ENCODE results near the gene PRODH2.
"Not testable (repeated sequence)": the region's sequence is repeated elsewhere in the genome, so short reads cannot be mapped to it uniquely, and the experiment has no call there.

PRODH2 gene

GRCh38 chr19:35775298-35776101, 37.1 kb downstream of the PRODH2 start, which contains the start of gene ARHGAP33:
TSS of gene ARHGAP33 (plus strand) at chr19:35775564. CDS start at chr19:35775659, 95 bp downstream.
- DNase-seq (ENCODE audit: low read depth) = peak; percentile 98
- no peak for TF ChIP-seq CTCF (IDR thresholded peaks at IDR 0.05; ENCODE audit: insufficient read depth, low read depth, low read length, missing control alignments)
- H3K4me3 ChIP-seq (ENCODE audit: low read depth, low read length) = peak within 1 kb of the TSS; percentile 60

DNA sequence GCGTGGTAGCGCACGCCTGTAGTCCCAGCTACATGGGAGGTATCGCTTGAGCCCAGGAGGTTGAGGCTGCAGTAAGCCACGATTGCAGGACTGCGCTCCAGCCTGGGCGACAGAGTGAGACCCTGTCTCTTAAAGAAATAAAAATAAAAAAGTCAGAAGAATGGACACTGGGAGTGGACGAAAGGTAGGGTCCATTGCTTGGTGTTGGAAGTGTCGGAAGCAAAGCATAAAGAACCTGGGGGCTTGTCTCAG, 37.7 kb downstream of the PRODH2 start:
- peak overlapping the region; percentile 32 for H3K4me3 ChIP-seq (ENCODE audit: low read depth, low read length)
- no peak for DNase-seq (ENCODE audit: low read depth)
- TF ChIP-seq CTCF (IDR thresholded peaks at IDR 0.05; ENCODE audit: insufficient read depth, low read depth, low read length, missing control alignments) = no peak

DNA sequence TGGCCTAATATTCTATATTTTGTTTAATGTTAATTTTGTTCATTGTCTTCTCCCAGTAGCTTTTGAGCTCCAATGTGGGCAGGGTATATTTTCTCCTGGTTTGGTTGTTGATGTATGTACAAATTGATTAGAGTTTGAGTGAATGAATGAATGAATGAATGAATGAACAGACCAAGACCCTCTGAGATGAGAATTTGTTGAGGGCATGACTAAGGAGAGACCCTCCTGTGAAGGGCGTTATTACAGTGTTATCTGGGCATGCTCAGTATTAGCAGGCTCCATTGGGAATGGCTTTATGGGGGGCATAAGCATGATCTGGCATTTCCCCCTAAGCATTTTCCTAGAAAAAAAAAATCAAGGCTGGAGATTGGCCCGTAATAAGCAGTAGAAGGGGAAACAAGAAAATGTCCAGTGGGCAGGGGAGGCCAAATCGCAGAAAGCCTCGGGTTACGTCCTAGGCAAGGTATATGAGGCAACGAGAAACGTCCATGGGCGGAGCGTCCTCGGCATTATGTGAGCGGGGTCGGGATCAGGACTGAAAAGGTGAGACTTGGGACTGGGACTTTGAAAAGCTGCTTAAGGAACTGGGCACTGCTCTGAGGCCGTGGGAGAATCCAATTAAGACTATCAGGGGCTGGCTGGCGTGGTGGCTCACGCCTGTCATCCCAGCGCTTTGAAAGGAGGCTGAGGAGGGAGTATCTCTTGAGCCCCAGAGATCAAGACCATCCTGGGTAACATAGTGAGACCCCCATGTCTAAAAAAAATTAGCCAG, 38.2 kb downstream of the PRODH2 start:
- no peak for DNase-seq (ENCODE audit: low read depth)
- peak overlapping the region; percentile 32; the same call in 1 of the 2 replicates for H3K4me3 ChIP-seq (ENCODE audit: low read depth, low read length)
- TF ChIP-seq CTCF (IDR thresholded peaks at IDR 0.05; ENCODE audit: insufficient read depth, low read depth, low read length, missing control alignments) = no peak

DNA sequence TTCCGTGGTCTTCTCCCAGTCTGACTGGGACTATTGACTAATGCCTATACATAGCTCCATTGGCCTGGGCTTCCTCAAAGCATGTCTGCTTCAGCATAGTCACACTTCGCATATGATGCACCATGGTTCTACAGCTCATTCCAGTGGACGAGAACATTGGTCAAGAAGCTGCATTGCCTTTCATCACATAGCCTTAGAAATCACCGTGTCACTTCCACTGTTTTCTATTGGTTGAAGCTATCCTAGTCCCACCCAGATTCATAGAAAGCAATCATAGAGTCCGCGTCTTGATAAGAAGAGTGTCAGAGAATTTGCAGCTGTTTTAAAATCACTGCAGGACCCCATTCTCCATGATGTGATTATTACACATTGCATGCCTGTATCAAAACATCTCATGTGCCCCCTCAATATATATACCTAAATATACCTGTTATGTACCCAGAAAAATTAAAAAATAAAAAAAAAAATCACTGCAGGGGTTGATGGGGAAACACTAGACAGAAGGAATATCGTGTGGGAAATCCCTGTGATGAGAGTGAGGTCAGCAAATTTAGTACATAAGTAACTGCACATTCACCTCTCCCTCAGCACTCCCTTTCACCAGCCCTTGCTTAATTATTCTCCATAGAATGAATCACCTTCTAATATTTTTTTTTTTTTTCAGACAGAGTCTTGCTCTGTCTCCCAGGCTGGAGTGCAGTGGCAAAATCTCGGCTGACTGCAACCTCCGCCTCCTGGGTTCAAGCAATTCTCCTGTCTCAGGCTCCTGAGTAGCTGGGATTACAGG, 39.4 kb downstream of the PRODH2 start:
- no peak for DNase-seq (ENCODE audit: low read depth)
- no peak overlapping the region for H3K4me3 ChIP-seq (ENCODE audit: low read depth, low read length)
- no peak for TF ChIP-seq CTCF (IDR thresholded peaks at IDR 0.05; ENCODE audit: insufficient read depth, low read depth, low read length, missing control alignments)

DNA sequence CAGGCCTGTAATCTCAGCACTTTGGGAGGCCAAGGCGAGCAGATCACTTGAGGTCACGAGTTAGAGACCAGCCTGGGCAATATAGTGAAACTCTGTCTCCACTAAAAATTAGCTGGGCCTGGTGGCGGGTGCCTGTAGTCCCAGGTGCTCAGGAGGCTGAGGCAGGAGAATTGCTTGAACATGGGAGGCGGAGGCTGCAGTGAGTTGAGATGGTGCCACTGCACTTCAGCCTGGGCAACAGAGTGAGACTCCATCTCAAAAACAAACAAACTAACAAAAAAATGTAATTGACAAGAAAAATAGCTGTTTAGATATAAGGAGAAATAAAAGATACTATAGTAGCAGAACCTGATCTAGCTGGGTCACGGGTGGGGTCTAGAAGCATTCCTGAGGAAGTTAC, 40.3 kb downstream of the PRODH2 start:
- not testable (repeated sequence) for DNase-seq (ENCODE audit: low read depth); H3K4me3 ChIP-seq (ENCODE audit: low read depth, low read length)

DNA sequence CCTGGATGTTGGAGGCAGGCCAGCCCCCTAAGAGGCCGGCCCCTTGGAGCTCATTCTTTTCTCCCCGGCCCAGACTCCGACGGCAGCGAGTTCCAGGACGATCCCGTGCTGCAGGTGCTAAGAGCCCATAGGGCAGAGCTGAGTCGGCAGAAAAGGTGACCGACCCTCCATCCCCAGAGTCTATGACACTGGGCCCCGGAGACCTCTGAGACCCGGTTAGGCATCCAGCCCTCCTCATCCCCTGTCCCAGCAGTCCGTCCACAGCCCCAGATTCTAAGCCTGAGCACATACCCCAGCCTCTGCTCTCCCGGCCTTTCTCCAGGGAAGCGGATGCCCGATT, 44.6 kb downstream of the PRODH2 start:
- no peak for DNase-seq (ENCODE audit: low read depth)
- no peak for TF ChIP-seq CTCF (IDR thresholded peaks at IDR 0.05; ENCODE audit: insufficient read depth, low read depth, low read length, missing control alignments)
- H3K4me3 ChIP-seq (ENCODE audit: low read depth, low read length) = no peak overlapping the region
